HepG2 (cell line): ENCODE results near the gene SEMA6B. TPM values are rescaled to one million over a fixed set of nuclear protein-coding genes. Genes with fewer than 3 reads are reported as not detected.

ENCODE experiments used
- DRAP1 ChIP-seq: IDR thresholded peaks from 2 replicates; pipeline ENCODE4 v1.6.1; 2016; ENCODE audit warnings: missing genetic modification reagents, missing compliant biosample characterization
- HNRNPLL ChIP-seq: fragments of 200-400 bp; formaldehyde crosslinking; IDR thresholded peaks from 2 replicates; pipeline ENCODE4 v1.6.1; 2017; ENCODE audit warnings: mild to moderate bottlenecking, low read depth, low read length; ENCODE audit not compliant: poor library complexity, severe bottlenecking
- MZF1 ChIP-seq: sonication (generic); formaldehyde crosslinking; IDR thresholded peaks from 2 replicates; pipeline ENCODE4 v1.8.1; 2023; ENCODE audit warnings: mild to moderate bottlenecking, missing genetic modification reagents, borderline replicate concordance
- PCBP1 ChIP-seq: fragments of 200-400 bp; formaldehyde crosslinking; IDR thresholded peaks from 2 replicates; pipeline ENCODE4 v1.6.1; 2017; ENCODE audit warnings: mild to moderate bottlenecking, low read depth, low read length, borderline replicate concordance
- RARA ChIP-seq: IDR thresholded peaks from 2 replicates; pipeline ENCODE4 v1.6.1; 2016; ENCODE audit warnings: missing genetic modification reagents, missing compliant biosample characterization
- RBM22 ChIP-seq: fragments of 200-400 bp; formaldehyde crosslinking; optimal IDR thresholded peaks from 2 replicates; pipeline ENCODE3; 2017; ENCODE audit warnings: mild to moderate bottlenecking, low read length, moderate library complexity
- RCOR2 ChIP-seq: IDR thresholded peaks from 2 replicates; pipeline ENCODE4 v1.6.1; 2016; ENCODE audit warnings: missing biosample characterization, missing genetic modification reagents
- RXRB ChIP-seq: IDR thresholded peaks from 2 replicates; pipeline ENCODE4 v1.6.1; 2016; ENCODE audit warnings: borderline replicate concordance, missing genetic modification reagents, missing compliant biosample characterization
- SALL1 ChIP-seq: sonication (generic); formaldehyde crosslinking; IDR thresholded peaks from 2 replicates; pipeline ENCODE4 v1.8.0; 2022; ENCODE audit warnings: mild to moderate bottlenecking, missing genetic modification reagents
- TERF1 ChIP-seq: sonication (generic); formaldehyde crosslinking; IDR thresholded peaks from 2 replicates; pipeline ENCODE4 v1.8.0; 2022; ENCODE audit warnings: mild to moderate bottlenecking, missing genetic modification reagents, moderate library complexity
- TFDP2 ChIP-seq: sonication (generic); formaldehyde crosslinking; IDR thresholded peaks from 2 replicates; pipeline ENCODE4 v1.4.0; 2020; ENCODE audit warnings: missing genetic modification reagents
- ZBTB2 ChIP-seq: sonication (generic); formaldehyde crosslinking; IDR thresholded peaks from 2 replicates; pipeline ENCODE4 v1.8.0; 2022; ENCODE audit warnings: low read depth, missing genetic modification reagents
- ZC3H13 ChIP-seq: sonication (generic); formaldehyde crosslinking; IDR thresholded peaks from 2 replicates; pipeline ENCODE4 v1.8.1; 2023; ENCODE audit warnings: mild to moderate bottlenecking, missing genetic modification reagents, moderate library complexity
- ZIK1 ChIP-seq: sonication (generic); formaldehyde crosslinking; IDR thresholded peaks from 2 replicates; pipeline ENCODE4 v1.5.0; 2020; ENCODE audit warnings: mild to moderate bottlenecking, low read depth, missing genetic modification reagents, borderline replicate concordance
- ZNF350 ChIP-seq: sonication (generic); formaldehyde crosslinking; IDR thresholded peaks from 2 replicates; pipeline ENCODE4 v1.4.0; 2020; ENCODE audit warnings: mild to moderate bottlenecking, low read depth, missing genetic modification reagents, borderline replicate concordance
- ZNF362 ChIP-seq: sonication (generic); formaldehyde crosslinking; IDR thresholded peaks from 2 replicates; pipeline ENCODE4 v1.4.0; 2020; ENCODE audit warnings: missing genetic modification reagents, mild to moderate bottlenecking, borderline replicate concordance
- ZNF501 ChIP-seq: sonication (generic); formaldehyde crosslinking; IDR thresholded peaks from 2 replicates; pipeline ENCODE4 v1.5.1; 2020; ENCODE audit warnings: mild to moderate bottlenecking, moderate library complexity, missing genetic modification reagents
- ZNF503 ChIP-seq: sonication (generic); formaldehyde crosslinking; IDR thresholded peaks from 2 replicates; pipeline ENCODE4 v1.4.0; 2020; ENCODE audit warnings: missing genetic modification reagents
- ZNF513 ChIP-seq: sonication (generic); formaldehyde crosslinking; conservative IDR thresholded peaks from 2 replicates; pipeline ENCODE4 v1.5.0; 2020; ENCODE audit warnings: missing genetic modification reagents
- ZNF674 ChIP-seq: sonication (generic); formaldehyde crosslinking; IDR thresholded peaks from 2 replicates; pipeline ENCODE4 v1.5.0; 2020; ENCODE audit warnings: low read depth, mild to moderate bottlenecking, missing genetic modification reagents
- ZNF883 ChIP-seq: sonication (generic); formaldehyde crosslinking; IDR thresholded peaks from 2 replicates; pipeline ENCODE4 v1.5.1; 2020; ENCODE audit warnings: mild to moderate bottlenecking, missing genetic modification reagents; ENCODE audit errors: not compliant biosample characterization
- polyA plus RNA-seq, 8 experiments: library from polyadenylated mRNA; depleted of rRNA in 3 of 8; stranded (reverse) in 7 of 8; unstranded in 1 of 8; fragments of >200 nt; fragmentation: Illumina TruSeq in 4 of 8; extraction: Trizol in 4 of 8; gene quantifications; 2 replicates each; pipeline versions ENCODE4 v1.2.1 to v1.2.3, GENCODE V29; 2011 to 2016; ENCODE audit warnings: low read depth in 4 of 8, missing spikeins in 1 of 8, mixed read lengths in 1 of 8; ENCODE audit not compliant: insufficient read depth in 1 of 8
- total RNA-seq, 5 experiments: library from RNA; depleted of rRNA; stranded (reverse); fragments of >200 nt; fragmentation: Illumina TruSeq; extraction: Trizol; gene quantifications; 2 replicates each; pipeline ENCODE4 v1.2.3, GENCODE V29; 2016; ENCODE audit warnings: low read depth in 1 of 5

The SEMA6B gene
- total and polyA plus RNA-seq, 2 of the 13 experiments (the other 11 are each of a cell fraction or from before 2014, with no cell fraction given): 45.5 to 67.1 TPM

GRCh38 chr19:4567584-4568071 lies 8.1 kb upstream of the SEMA6B start (continued):
- TF ChIP-seq ZNF503 (CRISPR knock-in tag) (no peak), ZC3H13 (no peak), ZBTB2 (CRISPR knock-in tag) (no peak), RCOR2 (CRISPR knock-in tag) (peak; percentile 29; the same call in 1 of the 2 replicates), RXRB (CRISPR knock-in tag) (no peak), TERF1 (no peak), ZNF350 (no peak), RARA (CRISPR knock-in tag) (no peak), ZIK1 (no peak), ZNF674 (CRISPR knock-in tag) (no peak), ZNF362 (no peak), ZNF513 (no peak), SALL1 (CRISPR knock-in tag) (no peak), PCBP1 (0 out of 2 replicates have a peak, but pooled peaks have one; percentile 70), TFDP2 (CRISPR knock-in tag) (no peak), ZNF883 (no peak), HNRNPLL (peak; percentile 18), MZF1 (no peak), DRAP1 (CRISPR knock-in tag) (no peak), ZNF501 (no peak), RBM22 (peak; percentile 81)
